ENCODE data around the gene EPHB4. TPM values are rescaled to one million over a fixed set of nuclear protein-coding genes. Genes with fewer than 3 reads are reported as not detected.
A peak's percentile ranks its signal among the peaks of the same experiment; 100 is the strongest.

Gene EPHB4
- total and polyA plus RNA-seq, 10 of the 15 experiments (the other 5 are each of a cell fraction or from before 2014, with no cell fraction given), result 0.32 to 0.85 (median 0.48) TPM; not detected in 4

DNA sequence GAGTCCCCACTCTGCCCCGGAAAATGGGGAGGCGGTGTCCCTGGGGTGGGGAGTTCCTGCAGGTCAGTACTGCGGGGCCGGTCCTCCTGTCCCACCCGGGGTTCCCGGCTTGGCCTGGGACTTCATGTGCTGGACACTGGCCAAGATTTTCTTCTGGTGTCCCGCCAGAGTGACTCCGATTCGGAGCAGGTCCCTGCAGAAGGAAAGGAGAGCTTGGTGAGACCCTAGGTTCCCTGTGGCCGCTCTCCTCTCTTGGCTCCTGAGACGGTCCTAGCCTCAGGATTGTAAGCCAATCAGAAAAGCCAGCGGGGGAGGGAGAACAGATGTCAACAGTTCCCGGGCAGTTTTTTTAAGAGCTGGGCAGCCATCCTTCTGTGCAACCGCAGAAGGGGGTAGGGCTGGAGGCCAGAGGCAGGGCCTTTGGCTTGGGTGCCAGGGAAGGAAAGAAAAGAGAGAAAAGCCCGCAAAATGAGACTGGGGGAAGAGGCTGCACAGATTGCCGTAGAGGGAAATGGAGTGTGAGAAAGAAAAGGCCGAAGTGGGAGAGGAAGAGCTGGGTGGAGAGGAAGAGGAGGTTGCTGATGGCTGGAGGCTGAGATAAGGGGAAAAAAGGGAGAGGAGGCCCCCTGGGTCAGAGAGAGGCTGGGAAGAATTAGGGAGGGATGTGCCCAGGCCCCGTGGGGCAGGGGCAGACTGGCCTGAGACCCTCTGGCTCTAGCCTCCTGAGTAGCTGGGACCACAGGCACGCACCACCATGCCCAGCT is 23.7 kb downstream of the EPHB4 start (continued):
- TF ChIP-seq, protein P1, sequence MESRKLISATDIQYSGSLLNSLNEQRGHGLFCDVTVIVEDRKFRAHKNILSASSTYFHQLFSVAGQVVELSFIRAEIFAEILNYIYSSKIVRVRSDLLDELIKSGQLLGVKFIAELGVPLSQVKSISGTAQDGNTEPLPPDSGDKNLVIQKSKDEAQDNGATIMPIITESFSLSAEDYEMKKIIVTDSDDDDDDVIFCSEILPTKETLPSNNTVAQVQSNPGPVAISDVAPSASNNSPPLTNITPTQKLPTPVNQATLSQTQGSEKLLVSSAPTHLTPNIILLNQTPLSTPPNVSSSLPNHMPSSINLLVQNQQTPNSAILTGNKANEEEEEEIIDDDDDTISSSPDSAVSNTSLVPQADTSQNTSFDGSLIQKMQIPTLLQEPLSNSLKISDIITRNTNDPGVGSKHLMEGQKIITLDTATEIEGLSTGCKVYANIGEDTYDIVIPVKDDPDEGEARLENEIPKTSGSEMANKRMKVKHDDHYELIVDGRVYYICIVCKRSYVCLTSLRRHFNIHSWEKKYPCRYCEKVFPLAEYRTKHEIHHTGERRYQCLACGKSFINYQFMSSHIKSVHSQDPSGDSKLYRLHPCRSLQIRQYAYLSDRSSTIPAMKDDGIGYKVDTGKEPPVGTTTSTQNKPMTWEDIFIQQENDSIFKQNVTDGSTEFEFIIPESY (IDR thresholded peaks at IDR 0.05), result no peak
- no peak for TF ChIP-seq IRF4 (IDR thresholded peaks at IDR 0.05; ENCODE audit: low read depth, low read length)
- TF ChIP-seq TCF3 (IDR thresholded peaks at IDR 0.05; ENCODE audit: borderline replicate concordance, insufficient read depth, low read depth, low read length), result no peak
- TF ChIP-seq, protein P2, sequence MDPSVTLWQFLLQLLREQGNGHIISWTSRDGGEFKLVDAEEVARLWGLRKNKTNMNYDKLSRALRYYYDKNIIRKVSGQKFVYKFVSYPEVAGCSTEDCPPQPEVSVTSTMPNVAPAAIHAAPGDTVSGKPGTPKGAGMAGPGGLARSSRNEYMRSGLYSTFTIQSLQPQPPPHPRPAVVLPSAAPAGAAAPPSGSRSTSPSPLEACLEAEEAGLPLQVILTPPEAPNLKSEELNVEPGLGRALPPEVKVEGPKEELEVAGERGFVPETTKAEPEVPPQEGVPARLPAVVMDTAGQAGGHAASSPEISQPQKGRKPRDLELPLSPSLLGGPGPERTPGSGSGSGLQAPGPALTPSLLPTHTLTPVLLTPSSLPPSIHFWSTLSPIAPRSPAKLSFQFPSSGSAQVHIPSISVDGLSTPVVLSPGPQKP (IDR thresholded peaks at IDR 0.05; ENCODE audit: low read depth, low read length), result no peak
- peak; percentile 22 for TF ChIP-seq SMAD1 (IDR thresholded peaks at IDR 0.05; ENCODE audit: low read depth, partially characterized antibody)
- no peak for TF ChIP-seq NRF1 (conservative IDR thresholded peaks at IDR 0.05; ENCODE audit: low read depth, low read length)
- TF ChIP-seq MEF2A (IDR thresholded peaks at IDR 0.05; ENCODE audit: insufficient read depth, low read depth, low read length), result no peak
- no peak for TF ChIP-seq PML (IDR thresholded peaks at IDR 0.05; ENCODE audit: low read length)
- no peak for TF ChIP-seq TCF7 (IDR thresholded peaks at IDR 0.05; ENCODE audit: borderline replicate concordance)
- 0 out of 2 replicates have a peak, but pooled peaks have one; percentile 28 for TF ChIP-seq ZNF384 (IDR thresholded peaks at IDR 0.05; ENCODE audit: borderline replicate concordance, low read depth, low read length)
- TF ChIP-seq POLR2A (IDR thresholded peaks at IDR 0.05; ENCODE audit: low read depth, low read length), result peak; percentile 47; the same call in 1 of the 2 replicates
- TF ChIP-seq, protein P3, sequence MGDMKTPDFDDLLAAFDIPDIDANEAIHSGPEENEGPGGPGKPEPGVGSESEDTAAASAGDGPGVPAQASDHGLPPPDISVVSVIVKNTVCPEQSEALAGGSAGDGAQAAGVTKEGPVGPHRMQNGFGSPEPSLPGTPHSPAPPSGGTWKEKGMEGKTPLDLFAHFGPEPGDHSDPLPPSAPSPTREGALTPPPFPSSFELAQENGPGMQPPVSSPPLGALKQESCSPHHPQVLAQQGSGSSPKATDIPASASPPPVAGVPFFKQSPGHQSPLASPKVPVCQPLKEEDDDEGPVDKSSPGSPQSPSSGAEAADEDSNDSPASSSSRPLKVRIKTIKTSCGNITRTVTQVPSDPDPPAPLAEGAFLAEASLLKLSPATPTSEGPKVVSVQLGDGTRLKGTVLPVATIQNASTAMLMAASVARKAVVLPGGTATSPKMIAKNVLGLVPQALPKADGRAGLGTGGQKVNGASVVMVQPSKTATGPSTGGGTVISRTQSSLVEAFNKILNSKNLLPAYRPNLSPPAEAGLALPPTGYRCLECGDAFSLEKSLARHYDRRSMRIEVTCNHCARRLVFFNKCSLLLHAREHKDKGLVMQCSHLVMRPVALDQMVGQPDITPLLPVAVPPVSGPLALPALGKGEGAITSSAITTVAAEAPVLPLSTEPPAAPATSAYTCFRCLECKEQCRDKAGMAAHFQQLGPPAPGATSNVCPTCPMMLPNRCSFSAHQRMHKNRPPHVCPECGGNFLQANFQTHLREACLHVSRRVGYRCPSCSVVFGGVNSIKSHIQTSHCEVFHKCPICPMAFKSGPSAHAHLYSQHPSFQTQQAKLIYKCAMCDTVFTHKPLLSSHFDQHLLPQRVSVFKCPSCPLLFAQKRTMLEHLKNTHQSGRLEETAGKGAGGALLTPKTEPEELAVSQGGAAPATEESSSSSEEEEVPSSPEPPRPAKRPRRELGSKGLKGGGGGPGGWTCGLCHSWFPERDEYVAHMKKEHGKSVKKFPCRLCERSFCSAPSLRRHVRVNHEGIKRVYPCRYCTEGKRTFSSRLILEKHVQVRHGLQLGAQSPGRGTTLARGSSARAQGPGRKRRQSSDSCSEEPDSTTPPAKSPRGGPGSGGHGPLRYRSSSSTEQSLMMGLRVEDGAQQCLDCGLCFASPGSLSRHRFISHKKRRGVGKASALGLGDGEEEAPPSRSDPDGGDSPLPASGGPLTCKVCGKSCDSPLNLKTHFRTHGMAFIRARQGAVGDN (IDR thresholded peaks at IDR 0.05), result no peak
- no peak for TF ChIP-seq EED (IDR thresholded peaks at IDR 0.05; ENCODE audit: low read depth)
- no peak for TF ChIP-seq SIN3A (IDR thresholded peaks at IDR 0.05; ENCODE audit: low read depth, low read length)
- TF ChIP-seq ZBTB4 (CRISPR knock-in tag; IDR thresholded peaks at IDR 0.05), result no peak
- no peak for TF ChIP-seq NFXL1 (IDR thresholded peaks at IDR 0.05; ENCODE audit: borderline replicate concordance)
- TF ChIP-seq SMC3 (IDR thresholded peaks at IDR 0.05; ENCODE audit: borderline replicate concordance, low read length), result no peak
- peak; percentile 52; the same call in 1 of the 2 replicates for TF ChIP-seq MLLT1 (IDR thresholded peaks at IDR 0.05)
